ENCODE results near the gene HRC.
A peak's percentile ranks its signal among the peaks of the same experiment; 100 is the strongest.

The HRC gene

DNA sequence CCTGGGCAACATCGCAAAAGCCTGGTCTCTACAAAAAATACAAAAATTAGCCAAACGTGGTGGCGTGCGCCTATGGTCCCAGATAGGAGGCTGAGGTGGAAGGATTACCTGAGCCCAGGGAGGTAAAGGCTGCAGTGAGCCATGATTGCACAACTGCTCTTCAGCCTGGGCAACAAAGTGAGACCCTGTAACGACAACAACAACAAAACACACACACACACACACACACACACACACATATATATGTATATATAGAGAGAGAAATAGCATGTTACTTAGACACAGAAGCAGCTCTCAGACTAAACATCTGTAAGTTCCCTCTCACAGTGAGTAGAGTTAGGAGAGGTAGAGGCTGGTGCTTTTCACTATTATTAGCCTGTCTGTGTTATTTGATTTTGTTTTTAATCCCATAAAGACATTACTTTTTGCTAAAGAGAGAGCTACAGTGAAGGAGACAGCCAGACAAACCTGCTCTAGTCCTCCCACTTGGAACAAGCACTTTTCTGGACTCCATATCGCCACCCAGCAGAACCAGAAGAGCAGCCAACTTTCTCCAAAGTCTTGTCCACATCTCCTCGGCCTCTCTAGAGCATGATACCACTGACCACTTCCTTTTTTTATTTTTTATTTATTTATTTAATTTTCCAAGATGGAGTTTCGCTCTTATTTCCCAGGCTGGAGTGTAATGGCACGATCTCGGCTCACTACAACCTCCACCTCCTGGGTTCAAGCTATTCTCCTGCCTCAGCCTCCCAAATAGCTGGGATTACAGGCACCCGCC lies 43.8 kb downstream of the HRC start:
- DNase-seq, result no peak

DNA sequence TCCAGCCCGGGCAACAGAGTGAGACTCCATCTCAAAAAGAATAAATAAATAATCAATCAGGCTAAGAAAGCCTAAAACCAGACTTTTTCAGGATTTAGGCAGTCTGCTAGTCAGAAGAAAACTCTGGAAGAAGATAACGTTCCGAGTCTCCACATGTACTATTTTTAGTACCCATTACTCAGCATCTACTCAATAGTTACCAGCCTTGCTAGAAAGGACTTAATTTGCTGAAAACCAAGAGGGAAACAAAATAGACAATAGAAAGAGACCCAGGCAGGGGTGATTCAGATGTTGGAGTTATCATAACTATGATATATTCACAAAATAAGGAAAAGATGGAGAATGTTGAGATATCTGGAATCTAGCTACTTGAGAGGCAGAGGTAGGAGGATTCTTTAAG lies 44.6 kb downstream of the HRC start:
- no peak for DNase-seq

DNA sequence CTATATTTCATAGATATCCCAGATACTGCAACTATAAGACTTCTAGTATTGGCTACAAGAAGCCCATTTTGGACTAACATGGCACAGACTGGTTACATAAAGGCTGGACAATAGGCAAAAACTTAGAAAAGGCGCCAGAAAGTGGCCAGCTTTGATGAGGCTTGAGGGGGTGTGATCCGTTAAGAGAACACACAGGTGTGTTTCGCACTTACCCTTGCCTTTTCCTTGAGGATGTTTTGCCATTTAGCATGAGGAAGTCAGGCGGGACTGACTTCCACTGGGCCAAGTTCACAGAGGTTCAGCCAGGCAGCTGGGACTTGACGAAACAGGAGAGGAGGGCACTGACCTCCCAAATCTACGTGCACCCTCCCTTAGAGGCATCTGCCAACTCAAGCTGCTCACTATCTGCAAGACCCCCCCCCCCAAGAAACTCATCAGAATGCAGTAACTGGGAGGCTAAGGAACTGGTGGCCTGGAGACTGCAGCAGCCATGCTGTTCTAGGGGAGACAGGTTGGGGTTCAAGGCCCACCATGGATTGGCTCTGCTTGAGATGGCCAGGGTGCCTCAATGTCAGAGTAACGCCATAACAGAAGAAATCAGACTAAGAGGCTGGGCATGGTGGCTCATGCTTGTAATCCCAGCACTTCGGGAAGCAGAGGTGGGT lies 45.5 kb downstream of the HRC start:
- no peak for DNase-seq

DNA sequence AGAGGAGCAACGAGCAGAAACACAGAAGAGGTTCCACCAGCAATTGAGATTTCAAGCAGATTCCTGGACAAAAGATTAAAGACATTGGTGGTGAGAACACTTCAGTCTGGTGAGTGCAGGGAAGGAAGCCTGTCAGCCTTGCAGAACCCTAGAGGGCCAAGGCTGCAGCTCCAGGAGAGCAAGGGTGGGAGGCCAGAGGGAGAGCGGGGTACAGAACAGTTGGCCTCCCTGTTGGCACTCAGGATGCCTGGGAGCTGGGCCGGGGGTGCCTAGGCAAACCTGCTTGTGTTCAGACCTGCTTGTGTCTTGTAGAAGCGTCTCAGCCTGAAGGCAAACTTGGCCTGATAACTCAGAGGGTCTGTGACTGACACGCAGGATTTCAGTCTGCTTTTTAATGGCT lies 46.1 kb downstream of the HRC start:
- no peak for DNase-seq

DNA sequence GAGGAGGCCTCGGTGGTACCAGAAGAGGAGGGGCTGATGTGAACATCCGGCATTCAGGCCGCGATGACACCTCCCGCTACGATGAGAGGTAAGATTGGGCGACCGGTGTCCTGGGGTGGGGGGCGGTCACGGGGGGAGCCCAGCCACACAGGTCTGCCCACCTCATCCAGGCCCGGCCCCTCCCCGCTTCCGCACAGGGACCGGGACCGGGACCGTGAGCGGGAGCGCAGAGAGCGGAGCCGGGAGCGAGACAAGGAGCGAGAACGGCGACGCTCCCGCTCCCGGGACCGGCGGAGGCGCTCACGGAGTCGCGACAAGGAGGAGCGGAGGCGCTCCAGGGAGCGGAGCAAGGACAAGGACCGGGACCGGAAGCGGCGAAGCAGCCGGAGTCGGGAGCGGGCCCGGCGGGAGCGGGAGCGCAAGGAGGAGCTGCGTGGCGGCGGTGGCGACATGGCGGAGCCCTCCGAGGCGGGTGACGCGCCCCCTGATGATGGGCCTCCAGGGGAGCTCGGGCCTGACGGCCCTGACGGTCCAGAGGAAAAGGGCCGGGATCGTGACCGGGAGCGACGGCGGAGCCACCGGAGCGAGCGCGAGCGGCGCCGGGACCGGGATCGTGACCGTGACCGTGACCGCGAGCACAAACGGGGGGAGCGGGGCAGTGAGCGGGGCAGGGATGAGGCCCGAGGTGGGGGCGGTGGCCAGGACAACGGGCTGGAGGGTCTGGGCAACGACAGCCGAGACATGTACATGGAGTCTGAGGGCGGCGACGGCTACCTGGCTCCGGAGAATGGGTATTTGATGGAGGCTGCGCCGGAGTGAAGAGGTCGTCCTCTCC lies 47.4 kb downstream of the HRC start:
- no peak for DNase-seq

DNA sequence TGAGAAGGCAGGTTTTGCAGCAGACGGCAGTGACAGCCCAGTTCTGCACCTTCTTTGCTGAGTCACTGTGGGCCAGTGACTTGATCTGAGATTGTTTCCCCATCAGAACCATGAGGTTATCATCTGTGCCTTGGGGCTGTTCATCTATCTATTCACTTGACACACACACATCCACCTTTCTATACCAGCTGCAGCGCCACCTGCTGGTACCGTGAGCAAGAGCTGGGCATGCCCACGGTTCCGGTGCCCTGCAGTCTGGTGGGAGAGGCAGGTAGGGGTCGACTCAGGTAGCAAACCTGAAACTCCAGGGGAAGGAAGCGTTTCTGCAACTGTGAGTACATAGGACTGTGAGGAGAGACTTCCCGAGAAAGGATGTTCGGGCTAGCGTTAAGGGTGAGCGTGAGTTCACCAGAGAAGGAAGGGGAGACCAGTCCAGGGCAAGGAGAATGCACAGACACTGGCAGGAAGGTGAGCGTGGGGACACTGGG lies 48.5 kb downstream of the HRC start:
- no peak for DNase-seq

DNA sequence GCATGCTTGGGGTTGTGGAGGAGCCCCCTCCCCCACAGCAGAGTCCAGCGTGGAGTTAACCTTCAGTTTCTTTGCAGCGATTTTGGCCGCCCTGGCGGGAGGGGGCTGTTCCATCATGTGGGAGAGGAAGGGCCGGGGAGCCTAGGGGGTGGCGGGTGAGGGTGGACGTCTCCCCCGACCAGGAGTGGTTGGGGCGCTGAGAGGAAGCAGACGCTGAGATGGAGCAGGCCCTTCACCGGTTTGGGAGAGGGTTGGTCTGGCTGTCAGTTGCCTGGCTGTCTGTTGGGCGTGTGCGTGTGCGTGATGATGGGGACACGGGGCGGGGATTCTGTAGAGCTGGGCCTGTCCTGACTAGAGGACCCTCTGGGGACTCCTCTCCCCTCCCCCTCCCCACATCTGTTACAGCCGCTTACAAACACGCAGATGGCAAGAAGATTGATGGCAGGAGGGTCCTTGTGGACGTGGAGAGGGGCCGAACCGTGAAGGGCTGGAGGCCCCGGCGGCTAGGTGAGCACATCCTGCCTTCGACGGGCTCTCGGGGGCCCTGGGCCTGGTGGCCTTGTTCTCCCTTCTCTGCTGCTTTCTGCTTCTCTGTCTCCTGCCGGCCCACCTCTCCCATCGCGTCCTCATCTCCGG lies 50.8 kb downstream of the HRC start:
- peak; percentile 74 for DNase-seq

DNA sequence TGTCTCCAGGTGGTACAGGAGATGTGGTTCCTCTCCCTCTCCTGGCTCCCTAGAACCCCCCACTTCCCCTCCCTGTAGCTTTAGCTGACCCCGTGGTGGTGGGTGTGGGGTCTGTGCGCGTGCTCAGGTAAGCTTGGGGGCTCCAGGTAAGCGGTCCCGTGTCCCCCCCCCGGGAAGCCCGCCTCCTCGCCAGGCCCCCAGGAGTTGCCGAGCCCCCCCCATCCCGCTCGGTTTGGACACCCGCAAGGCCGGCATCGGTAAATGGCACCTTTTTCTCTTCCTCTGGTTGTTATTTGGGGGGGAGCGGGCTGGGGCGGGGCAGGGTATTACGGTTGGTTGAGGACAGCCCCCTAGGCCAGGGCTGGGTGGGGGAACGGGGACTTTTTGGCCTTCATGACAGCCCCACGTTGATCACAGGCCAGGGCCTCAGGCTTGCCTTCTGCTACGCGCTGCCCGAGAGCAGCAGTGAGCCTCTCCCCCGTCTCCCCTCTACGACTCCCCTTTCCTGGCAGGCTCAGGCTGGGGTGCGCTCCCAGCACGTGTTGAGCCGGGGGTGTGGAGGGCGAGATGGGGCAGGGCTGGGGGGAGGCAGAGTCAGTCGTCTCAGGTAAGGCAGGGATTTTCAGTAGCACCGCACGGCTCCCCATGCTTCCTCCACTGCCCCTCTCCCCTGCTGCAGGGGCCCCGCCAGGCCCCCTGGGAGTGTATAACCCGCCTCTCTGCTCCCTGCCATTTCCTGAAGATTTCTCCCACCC lies 51.7 kb downstream of the HRC start:
- DNase-seq, result no peak

DNA sequence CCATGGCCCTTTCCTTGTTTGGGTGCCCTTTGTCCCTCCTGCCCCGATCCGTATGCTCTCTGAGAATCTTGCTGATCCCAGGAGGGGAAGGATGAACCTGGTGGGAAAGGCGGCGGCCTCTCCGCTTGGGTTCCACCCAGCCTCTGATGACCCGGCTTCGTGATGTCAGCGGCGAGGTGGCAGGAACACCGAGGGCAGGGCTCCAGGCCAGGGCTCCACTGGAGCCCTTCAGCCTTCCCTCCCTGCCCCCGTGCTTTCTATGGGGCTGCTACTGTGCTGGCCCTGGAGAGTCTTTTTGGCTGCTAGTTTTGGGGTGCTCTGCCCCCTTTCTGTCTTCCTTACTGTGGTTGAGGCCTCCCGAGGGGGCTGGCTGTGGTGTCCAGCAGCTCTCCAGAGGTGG lies 52.9 kb downstream of the HRC start:
- DNase-seq, result no peak
